MG63 (cell line): ENCODE data around the gene SMG5. TPM values are rescaled to one million over a fixed set of nuclear protein-coding genes. Genes with fewer than 3 reads are reported as not detected.
"Not testable (repeated sequence)": the region's sequence is repeated elsewhere in the genome, so short reads cannot be mapped to it uniquely, and the experiment has no call there.

Experiments used
- DNase-seq: peaks from one replicate; pipeline ENCODE4 v3.0.0-alpha.2; 2020
- H3K27me3 ChIP-seq: fragments of 250-450 bp; sonication (Bioruptor Pico); 2 replicates; pipeline ENCODE4 v1.5.1; 2020; ENCODE audit warnings: mild to moderate bottlenecking, moderate library complexity
- H3K36me3 ChIP-seq: fragments of 250-450 bp; sonication (Bioruptor Pico); 2 replicates; pipeline ENCODE4 v1.5.1; 2020; ENCODE audit warnings: mild to moderate bottlenecking, moderate library complexity
- H3K4me3 ChIP-seq: fragments of 250-450 bp; sonication (Bioruptor Pico); 2 replicates; pipeline ENCODE4 v1.5.1; 2020; ENCODE audit warnings: mild to moderate bottlenecking, moderate library complexity
- H3K9me3 ChIP-seq: fragments of 250-450 bp; sonication (Bioruptor Pico); 2 replicates; pipeline ENCODE4 v1.5.1; 2020; ENCODE audit warnings: mild to moderate bottlenecking, moderate library complexity
- total RNA-seq: library from RNA; depleted of rRNA; stranded (reverse); fragments of >200 nt; shearing (Covaris generic); gene quantifications from 2 replicates; pipeline ENCODE4 v1.2.3, GENCODE V29; 2014; ENCODE audit warnings: low replicate concordance; rRNA removed

The SMG5 gene
- 75.7 and 99.5 TPM in 2 replicates for total RNA-seq

GRCh38 chr1:156282479-156283222 is at the start of gene SMG5:
Gene SMG5, minus strand, starts transcription at chr1:156282825. Its CDS starts 145 bp downstream, at chr1:156282680.
- Histone ChIP-seq H3K27me3 (no peaks in the 10 kb centered on the region), H3K4me3 (peak within 1 kb of the TSS; percentile 92), H3K36me3 (peaks cover 44% of the 10 kb centered on the region), H3K9me3 (no peaks in the 10 kb centered on the region)
- DNase-seq: peak; percentile 99

GRCh38 chr1:156323179-156323578 is 40.6 kb upstream of the SMG5 start:
- not testable (repeated sequence) for H3K4me3 ChIP-seq

GRCh38 chr1:156320560-156320959 is 37.9 kb upstream of the SMG5 start:
- H3K27me3 ChIP-seq: no peaks in the 10 kb centered on the region
- no peak overlapping the region for H3K4me3 ChIP-seq
- no peak for DNase-seq
- H3K36me3 ChIP-seq: peaks cover 95% of the 10 kb centered on the region
- no peaks in the 10 kb centered on the region for H3K9me3 ChIP-seq

More at GRCh38 chr1:156323179-156323578, 40.6 kb upstream of the SMG5 start:
- not testable (repeated sequence) for H3K27me3 ChIP-seq, H3K9me3 ChIP-seq
- peak; percentile 33 for DNase-seq
- peaks cover 86% of the 10 kb centered on the region for H3K36me3 ChIP-seq

GRCh38 chr1:156319664-156320063 is 37.0 kb upstream of the SMG5 start:
- Histone ChIP-seq H3K36me3 (peaks cover 97% of the 10 kb centered on the region), H3K27me3 (no peaks in the 10 kb centered on the region), H3K9me3 (no peaks in the 10 kb centered on the region), H3K4me3 (no peak overlapping the region)
- DNase-seq: no peak

GRCh38 chr1:156316909-156317308 is 34.3 kb upstream of the SMG5 start:
- H3K27me3 ChIP-seq: no peaks in the 10 kb centered on the region
- H3K36me3 ChIP-seq: peaks cover 97% of the 10 kb centered on the region
- DNase-seq: no peak
- no peaks in the 10 kb centered on the region for H3K9me3 ChIP-seq
- H3K4me3 ChIP-seq: no peak overlapping the region

- H3K9me3 ChIP-seq: no peaks in the 10 kb centered on the region
- H3K4me3 ChIP-seq: no peak overlapping the region
- no peaks in the 10 kb centered on the region for H3K27me3 ChIP-seq
- peak; percentile 90 for DNase-seq
- H3K36me3 ChIP-seq: peaks cover 96% of the 10 kb centered on the region
Measured at GRCh38 chr1:156310962-156311361, 28.3 kb upstream of the SMG5 start.

- peaks cover 89% of the 10 kb centered on the region for H3K36me3 ChIP-seq
- H3K4me3 ChIP-seq: no peak overlapping the region
- H3K27me3 ChIP-seq: no peaks in the 10 kb centered on the region
- no peak for DNase-seq
- H3K9me3 ChIP-seq: no peaks in the 10 kb centered on the region
Measured at GRCh38 chr1:156308078-156308477, 25.5 kb upstream of the SMG5 start.

- DNase-seq: no peak
- no peaks in the 10 kb centered on the region for H3K9me3 ChIP-seq
- no peak overlapping the region for H3K4me3 ChIP-seq
- no peaks in the 10 kb centered on the region for H3K27me3 ChIP-seq
- H3K36me3 ChIP-seq: peaks cover 65% of the 10 kb centered on the region
Measured at GRCh38 chr1:156305215-156305614, 22.6 kb upstream of the SMG5 start.

GRCh38 chr1:156303241-156303640 is 20.6 kb upstream of the SMG5 start:
- no peak for DNase-seq
- Histone ChIP-seq H3K9me3 (no peaks in the 10 kb centered on the region), H3K4me3 (no peak overlapping the region), H3K36me3 (peaks cover 45% of the 10 kb centered on the region), H3K27me3 (no peaks in the 10 kb centered on the region)

GRCh38 chr1:156298852-156299357 is 16.3 kb upstream of the SMG5 start, which contains the start of gene VHLL:
Gene VHLL, minus strand, starts transcription at chr1:156299307. Its CDS starts 118 bp downstream, at chr1:156299189.
- Histone ChIP-seq H3K27me3 (no peaks in the 10 kb centered on the region), H3K9me3 (no peaks in the 10 kb centered on the region), H3K4me3 (no peak within 1 kb of the TSS), H3K36me3 (peaks cover 10% of the 10 kb centered on the region)
- DNase-seq: no peak

GRCh38 chr1:156295391-156295947 is 12.8 kb upstream of the SMG5 start, which contains the start of gene GLMP:
Gene GLMP, minus strand, starts transcription at chr1:156295679. Its CDS starts 34 bp downstream, at chr1:156295645.
- Histone ChIP-seq H3K36me3 (peaks cover 6% of the 10 kb centered on the region), H3K4me3 (peak within 1 kb of the TSS; percentile 45), H3K9me3 (no peaks in the 10 kb centered on the region), H3K27me3 (no peaks in the 10 kb centered on the region)
- DNase-seq: peak; percentile 29

- DNase-seq: no peak
- Histone ChIP-seq H3K27me3 (no peaks in the 10 kb centered on the region), H3K4me3 (no peak overlapping the region), H3K36me3 (peaks cover 8% of the 10 kb centered on the region), H3K9me3 (no peaks in the 10 kb centered on the region)
Measured at GRCh38 chr1:156293895-156294294, 11.3 kb upstream of the SMG5 start.

GRCh38 chr1:156293098-156293434 is 10.4 kb upstream of the SMG5 start:
- Histone ChIP-seq H3K4me3 (no peak overlapping the region), H3K9me3 (no peaks in the 10 kb centered on the region), H3K27me3 (no peaks in the 10 kb centered on the region), H3K36me3 (peaks cover 14% of the 10 kb centered on the region)
- no peak for DNase-seq

- no peak for DNase-seq
- H3K36me3 ChIP-seq: peaks cover 16% of the 10 kb centered on the region
- no peak overlapping the region for H3K4me3 ChIP-seq
- H3K9me3 ChIP-seq: no peaks in the 10 kb centered on the region
- no peaks in the 10 kb centered on the region for H3K27me3 ChIP-seq
Measured at GRCh38 chr1:156291226-156292061, 8.8 kb upstream of the SMG5 start.

- Histone ChIP-seq H3K36me3 (peaks cover 24% of the 10 kb centered on the region), H3K27me3 (no peaks in the 10 kb centered on the region), H3K9me3 (no peaks in the 10 kb centered on the region), H3K4me3 (no peak overlapping the region)
- no peak for DNase-seq
Measured at GRCh38 chr1:156289857-156290256, 7.2 kb upstream of the SMG5 start.

GRCh38 chr1:156286061-156286460 is 3.4 kb upstream of the SMG5 start:
- no peak for DNase-seq
- Histone ChIP-seq H3K9me3 (no peaks in the 10 kb centered on the region), H3K27me3 (no peaks in the 10 kb centered on the region), H3K4me3 (no peak overlapping the region), H3K36me3 (peaks cover 29% of the 10 kb centered on the region)

- no peak overlapping the region for H3K4me3 ChIP-seq
- no peaks in the 10 kb centered on the region for H3K9me3 ChIP-seq
- H3K36me3 ChIP-seq: peaks cover 29% of the 10 kb centered on the region
- no peaks in the 10 kb centered on the region for H3K27me3 ChIP-seq
- no peak for DNase-seq
Measured at GRCh38 chr1:156285437-156285836, 2.8 kb upstream of the SMG5 start.
